T47D (cell line): ENCODE measurements around the gene FOXC1.

Source experiments
- DNase-seq, 2 experiments: peaks; one replicate each; pipeline versions ENCODE4 v3.0.0 to v3.0.0-alpha.2; 2011 to 2012; ENCODE audit warnings: low read depth in 1 of 2, low spot score in 1 of 2
- JUND ChIP-seq: IDR thresholded peaks from 2 replicates; pipeline ENCODE4 v1.6.1; 2012; ENCODE audit warnings: low read depth
- in situ Hi-C: cut with HindIII; loops from 2 replicates; pipeline ENCODE4 v1.10.0; 2016; ENCODE audit warnings: low sequenced_read_pairs, low pct_unique_long_range_greater_than_20kb

FOXC1 gene

DNA sequence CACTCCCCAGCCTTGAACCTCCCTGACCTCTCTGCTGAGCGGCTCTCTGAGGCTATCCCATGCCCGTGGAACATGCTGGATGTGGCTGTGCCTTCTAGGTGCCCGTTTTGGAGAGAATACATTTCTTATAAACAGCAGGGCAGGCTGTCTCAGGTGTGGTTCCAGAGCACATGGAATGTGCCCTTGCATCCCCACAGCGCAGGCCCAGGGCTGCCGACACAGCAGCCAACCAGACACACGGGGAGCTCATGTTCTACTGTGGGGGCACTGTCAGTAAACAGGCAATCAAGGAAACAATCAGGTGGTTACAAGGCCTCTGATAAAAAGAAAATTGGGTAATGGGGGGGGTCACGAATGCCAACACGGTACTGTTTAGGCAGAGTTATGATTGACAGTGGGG is 30.8 kb downstream of the FOXC1 start:
- no peak for DNase-seq
- in situ Hi-C loops = no loop called here
- TF ChIP-seq JUND = no peak

DNA sequence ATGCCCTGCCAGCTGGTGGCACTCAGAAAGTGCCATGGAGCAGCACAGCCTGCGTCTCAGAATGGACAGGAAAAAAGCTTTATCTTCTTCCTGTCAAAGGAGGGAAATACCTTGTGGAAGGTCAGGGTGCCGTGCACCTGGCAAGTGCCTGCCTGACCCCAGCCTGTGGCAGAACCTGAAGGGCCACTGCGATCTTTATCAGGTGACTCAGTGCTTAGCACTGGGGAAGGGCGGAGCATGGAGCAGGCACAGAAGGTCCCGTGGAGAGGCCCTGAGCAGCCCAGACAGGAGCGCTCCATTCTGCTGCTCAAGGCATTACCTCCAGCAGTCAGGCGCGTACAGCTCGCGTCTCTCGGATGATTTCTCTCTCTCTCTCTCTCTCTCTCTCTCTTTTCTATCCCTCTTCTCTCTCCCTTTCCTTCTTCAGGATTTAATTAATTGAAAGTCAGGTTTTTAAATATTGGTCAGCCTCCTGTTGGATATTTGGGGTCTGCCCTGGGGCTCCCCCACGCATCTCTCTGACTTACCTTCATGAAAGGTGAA is 31.7 kb downstream of the FOXC1 start:
- TF ChIP-seq JUND = peak; percentile 98
- in situ Hi-C loops = no loop called here
- DNase-seq = peak; percentile 79 to 93

DNA sequence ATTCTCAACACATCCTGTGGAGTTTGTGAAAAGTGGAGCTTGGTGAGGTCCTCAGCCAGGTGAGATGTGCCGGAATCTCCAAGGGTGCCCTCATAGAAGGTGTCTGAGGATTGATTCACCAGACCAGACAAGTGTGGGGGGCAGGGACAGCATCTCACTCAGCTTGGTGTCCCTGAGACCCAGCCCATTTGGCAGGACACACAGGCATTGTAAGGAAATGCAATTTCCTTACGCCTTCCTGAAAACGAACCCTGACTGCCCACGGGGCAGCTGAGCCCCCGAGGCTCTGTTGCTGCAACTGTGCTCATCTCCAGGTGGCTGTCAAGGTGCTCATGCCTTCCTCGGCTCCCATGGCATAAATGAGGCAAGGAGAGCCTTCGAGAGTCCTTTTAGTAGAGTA is 33.4 kb downstream of the FOXC1 start:
- in situ Hi-C loops = no loop called here
- no peak for DNase-seq
- no peak for TF ChIP-seq JUND

DNA sequence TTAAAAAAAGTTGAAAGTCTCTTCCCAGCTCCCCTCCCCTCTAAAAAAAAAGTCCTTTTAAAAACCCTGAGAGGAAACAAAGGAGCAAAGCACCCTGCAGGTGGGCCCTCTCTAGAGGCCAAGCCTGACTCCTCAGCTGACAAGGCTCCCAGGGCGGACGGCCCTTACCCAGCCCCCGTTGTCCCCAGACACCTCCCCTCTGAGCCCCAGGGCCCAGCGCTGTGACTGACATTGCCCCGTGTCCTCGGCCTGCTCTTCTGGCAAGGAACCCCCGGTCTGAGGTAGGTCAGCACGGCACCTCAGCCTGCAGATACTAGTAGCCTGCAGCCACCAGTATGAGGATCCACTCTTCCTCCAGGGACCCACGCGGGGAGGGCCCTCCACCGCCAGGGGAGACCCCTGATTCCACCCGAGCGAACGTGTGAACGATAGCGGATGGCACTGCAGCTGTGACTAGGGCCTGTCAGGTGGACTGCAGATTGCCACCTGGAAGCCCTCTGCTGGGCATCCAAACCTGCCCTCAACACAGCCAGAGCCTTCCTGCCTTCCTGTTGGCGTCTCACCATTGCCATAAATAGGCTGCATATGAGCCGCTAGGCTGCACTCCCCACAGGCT is 34.2 kb downstream of the FOXC1 start:
- DNase-seq = no peak
- in situ Hi-C loops = no loop called here
- no peak for TF ChIP-seq JUND

DNA sequence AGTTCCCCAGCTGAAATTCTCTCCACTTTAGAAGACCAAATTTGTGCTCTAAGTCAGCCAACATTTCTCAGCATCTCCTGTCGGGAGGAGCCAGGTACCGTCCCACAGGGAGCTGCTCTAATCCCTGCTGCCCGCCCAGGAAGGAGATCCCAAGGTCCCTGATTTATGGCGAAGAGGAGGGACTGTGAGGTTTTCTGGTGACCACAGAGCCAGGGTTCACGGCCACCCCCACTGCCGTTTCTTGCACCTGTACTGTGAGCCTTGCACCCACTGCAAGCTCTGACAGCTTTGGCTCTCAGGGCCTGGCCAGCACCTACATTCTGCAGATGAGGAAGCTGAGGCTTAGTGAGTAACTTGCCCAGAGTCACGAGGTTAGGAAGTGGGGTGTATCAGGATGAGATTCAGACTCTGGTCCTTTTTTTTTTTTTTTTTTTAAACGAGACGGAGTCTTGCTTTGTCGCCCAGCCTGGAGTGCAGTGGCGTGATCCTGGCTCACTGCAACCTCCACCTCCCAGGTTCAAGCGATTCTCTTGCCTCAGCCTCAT is 34.9 kb downstream of the FOXC1 start:
- no peak for DNase-seq
- in situ Hi-C loops = no loop called here
- TF ChIP-seq JUND = no peak

DNA sequence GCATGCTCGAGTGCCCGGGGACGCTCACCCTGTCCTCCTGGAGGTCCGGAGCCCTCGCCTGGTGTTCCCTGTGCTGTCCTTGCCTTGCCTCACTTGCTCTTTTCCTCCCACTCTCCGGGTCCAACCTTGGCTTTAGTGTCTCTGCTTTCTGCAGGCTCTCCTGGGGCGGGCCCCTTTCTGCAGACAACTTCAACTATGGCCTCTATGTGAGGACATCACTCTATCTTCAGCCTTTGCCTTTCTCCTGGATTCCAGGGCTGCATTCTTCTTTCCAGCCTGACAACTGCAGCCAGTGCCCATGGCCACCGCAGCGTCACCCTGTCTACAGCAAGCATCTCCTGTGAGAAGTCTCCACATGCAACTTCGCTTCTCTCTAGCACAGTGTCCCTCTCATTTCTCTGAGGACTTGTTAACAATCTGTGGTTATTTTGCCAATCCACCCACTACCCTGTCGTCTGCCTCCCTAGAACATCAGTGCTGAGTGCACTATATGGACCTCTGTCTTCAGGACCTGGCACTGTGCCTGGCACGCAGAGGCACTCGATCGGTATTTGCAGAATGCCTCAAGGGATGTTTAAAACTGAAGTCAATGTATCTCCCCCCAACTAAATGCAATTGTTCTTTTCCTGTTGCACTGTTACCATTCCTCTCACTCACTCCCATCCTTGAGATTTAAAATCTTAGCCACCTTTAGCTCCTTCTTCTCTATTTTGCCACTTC is 35.9 kb downstream of the FOXC1 start:
- no peak for TF ChIP-seq JUND
- in situ Hi-C loops = no loop called here
- no peak for DNase-seq

DNA sequence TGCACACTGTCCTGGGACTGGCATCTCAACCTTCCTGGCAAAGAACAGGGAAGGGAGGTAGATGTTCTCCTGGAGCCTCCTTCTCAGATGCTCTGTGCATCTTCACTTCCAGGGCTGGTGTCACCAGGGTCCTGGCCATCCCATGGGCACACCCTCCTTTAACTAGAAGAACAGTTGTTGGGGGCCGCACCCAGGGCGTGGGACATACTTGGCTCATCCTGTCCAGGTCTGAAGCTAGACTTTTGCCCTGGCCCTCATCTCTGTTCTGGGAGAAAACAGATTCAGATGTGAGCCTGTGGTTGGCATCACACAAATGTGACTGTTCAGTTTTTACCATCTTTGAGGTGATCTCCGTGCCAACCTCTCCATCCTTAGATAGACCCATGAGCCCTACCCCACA is 41.6 kb downstream of the FOXC1 start:
- DNase-seq = no peak
- no peak for TF ChIP-seq JUND
- in situ Hi-C loops = no loop called here

DNA sequence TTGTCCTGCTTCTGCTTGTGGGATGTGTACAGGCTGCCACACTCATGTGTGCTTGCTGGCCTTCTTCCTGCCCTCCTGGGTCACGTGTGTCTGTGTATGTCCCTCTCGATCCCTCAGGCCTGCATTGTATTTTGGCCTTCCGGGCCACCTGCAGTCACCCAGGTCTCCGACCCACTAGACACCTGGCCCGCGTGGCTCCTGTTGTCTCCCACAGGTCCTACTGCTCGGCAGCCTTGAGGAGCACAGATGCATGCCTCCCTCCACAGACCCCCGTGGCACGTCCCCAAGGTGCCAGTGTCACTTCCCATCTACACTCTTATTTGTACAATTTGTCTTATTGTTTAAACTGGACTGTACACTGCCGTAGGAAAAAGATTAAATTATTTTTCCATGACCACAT is 43.1 kb downstream of the FOXC1 start:
- in situ Hi-C loops = no loop called here
- no peak for DNase-seq
- TF ChIP-seq JUND = no peak

DNA sequence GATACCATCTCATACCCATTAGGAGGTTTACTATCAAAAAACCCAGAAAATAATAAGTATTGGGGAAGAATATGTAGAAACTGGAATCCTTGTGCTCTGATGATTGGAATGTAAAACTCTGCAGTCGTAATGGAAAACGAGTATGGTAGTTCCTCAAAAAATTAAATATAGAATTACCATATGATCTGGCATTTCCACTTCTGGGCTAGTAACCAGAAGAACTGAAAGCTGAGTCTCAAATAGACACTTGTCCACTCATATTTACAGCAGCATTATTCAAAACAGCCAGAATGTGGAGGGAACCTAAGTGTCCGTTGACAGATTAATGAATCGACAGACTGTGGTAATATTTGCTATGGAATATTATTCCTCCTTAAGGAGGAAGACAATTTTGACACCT is 44.3 kb downstream of the FOXC1 start:
- DNase-seq = no peak
- in situ Hi-C loops = no loop called here
- TF ChIP-seq JUND = no peak

DNA sequence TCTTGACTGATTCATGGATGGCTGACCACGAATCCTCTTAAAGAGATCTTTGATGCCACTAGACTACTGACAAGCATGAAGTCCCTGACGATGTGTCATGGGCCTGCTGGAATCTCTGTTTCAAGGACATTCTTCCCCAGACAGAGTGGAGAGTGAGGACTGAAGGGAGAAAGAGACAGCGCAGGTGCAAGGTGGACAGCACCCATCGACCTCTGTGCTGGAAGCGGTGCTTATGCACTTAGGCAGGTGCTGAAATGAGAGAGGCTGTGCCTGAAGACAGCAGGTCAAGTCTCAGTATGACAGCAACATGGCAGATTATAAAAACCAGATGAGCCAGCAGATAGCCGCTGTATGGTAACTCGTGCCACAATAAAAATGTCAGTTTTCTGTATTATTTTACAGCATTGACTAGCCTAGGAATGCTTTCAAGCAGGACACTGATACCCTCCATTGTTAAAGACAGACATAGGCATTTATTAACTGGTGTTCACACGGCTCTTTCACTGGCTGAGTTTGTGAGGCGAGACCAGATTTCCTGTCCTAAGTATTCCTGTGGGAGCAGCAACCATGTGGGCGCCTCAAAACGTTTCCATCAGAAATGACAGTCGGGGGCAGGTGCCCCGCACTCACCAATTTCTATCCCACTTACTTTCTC is 47.5 kb downstream of the FOXC1 start:
- in situ Hi-C loops = no loop called here
- no peak for TF ChIP-seq JUND
- DNase-seq = no peak

DNA sequence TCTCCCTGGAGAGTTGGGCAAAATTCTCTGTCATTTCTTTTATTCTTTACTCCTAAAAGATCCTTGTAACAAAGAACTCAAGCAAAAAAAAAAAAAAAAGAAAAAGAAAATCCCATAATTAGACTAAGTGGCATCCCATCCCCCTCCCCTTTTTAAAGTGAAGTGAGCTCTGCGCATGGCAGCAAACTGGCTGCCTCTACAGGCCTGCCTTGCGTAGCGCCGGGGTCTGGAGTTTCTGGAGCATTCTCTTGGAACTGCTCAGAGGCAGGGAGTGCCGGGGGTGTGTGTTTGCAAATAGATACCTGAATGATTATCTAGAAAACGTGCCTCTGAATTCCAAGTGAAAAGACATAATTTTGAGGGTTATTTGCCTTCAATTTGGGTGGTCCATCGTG is 48.1 kb downstream of the FOXC1 start:
- in situ Hi-C loops = no loop called here
- TF ChIP-seq JUND = no peak
- no peak for DNase-seq

DNA sequence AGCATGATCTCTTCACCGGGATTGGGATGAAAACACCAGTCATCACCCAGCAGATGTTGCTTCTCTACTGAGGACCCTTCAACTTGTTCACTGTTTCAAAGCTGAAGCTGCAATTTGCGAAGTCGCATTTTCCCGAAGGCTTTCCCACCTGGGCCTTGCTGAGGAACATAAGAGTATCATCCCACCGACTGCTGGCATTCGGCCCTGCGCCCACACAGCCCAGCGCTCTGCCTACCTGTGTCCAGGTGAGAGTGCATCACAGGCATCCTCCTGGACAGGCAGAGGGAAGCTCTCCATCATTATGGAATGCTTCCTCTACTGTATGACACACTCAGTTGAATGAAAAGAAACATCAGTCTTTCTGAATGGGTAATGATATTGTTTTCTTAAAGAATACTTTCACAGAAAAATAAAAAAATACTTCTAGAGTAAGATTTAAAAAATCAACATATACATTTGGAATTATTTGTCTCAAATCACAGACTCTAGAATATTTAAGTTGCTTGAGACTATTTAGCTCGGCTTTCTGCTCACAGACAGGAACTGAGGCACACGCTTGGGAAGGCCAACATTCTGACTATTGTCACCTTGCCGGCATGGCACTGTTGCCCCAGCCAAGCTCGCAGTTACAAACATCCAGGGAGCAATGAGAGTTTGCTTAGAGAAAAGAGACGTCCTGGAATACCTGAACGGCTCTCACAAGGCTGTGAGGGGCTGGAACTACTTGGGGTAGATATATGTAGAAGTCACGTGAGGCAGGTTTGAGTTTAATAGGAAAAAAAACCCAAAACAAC is 48.7 kb downstream of the FOXC1 start:
- in situ Hi-C loops = no loop called here

More for the DNA sequence above, 48.7 kb downstream of the FOXC1 start:
- no peak for TF ChIP-seq JUND
- DNase-seq = no peak
